Measurements from ENCODE around the gene GTF3C6.
A peak's percentile ranks its signal among the peaks of the same experiment; 100 is the strongest.
"Not testable (repeated sequence)": the region's sequence is repeated elsewhere in the genome, so short reads cannot be mapped to it uniquely, and the experiment has no call there.

Gene GTF3C6

GRCh38 chr6:110958329-110959192 lies at the start of gene GTF3C6:
Gene GTF3C6, plus strand, starts transcription at chr6:110958706. Its CDS starts 64 bp downstream, at chr6:110958770.
- DNase-seq (ENCODE audit: low read depth, low spot score), result peak; percentile 50
- peak within 1 kb of the TSS; percentile 75 for H3K27ac ChIP-seq

GRCh38 chr6:110930781-110931180 lies 27.7 kb upstream of the GTF3C6 start:
- H3K27ac ChIP-seq, result no peak overlapping the region
- DNase-seq (ENCODE audit: low read depth, low spot score), result no peak

DNA sequence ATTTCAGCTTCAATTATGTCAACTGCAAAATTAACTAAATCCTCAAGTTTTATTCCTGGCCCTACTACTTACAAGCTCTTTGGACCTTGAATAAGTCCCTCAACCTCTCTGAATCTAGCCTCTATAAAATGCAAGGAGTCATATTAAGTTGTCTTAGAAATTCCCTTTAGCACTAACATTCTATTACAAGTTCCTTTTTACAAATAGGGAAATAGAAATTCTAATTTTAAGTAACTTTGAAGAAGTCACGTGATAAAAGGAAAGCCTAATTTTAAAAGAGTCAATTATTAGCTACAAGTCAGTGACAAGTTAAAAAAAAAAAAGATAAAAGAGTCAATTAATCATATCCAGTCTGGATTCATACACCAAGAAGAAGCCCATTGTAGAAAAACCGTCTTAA lies 24.6 kb upstream of the GTF3C6 start:
- H3K27ac ChIP-seq, result no peak overlapping the region
- no peak for DNase-seq (ENCODE audit: low read depth, low spot score)

DNA sequence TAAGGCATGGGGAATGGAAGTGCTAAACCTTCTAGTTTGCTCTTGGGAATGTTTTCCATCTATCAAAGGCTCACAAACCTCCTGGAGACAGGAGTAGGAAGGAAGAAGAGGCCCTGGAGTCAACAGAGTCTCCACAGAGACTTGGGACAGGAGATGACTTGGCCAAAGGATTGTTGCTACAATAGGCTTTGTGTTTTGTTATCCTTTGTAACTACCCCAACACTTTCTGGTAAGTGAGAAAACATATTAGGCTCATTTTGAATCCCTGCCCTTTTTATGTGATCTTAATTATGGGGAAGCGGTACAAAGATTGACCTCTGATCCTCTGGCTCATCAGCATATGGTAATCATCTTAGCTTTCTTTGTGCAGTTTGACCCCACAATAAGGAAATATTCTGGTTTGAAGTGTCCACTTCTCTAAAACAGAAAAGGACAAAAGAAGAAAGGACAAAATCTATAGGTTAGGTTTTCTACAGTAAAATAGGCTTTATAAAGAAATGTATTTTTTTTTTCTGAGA lies 24.1 kb upstream of the GTF3C6 start:
- H3K27ac ChIP-seq, result no peak overlapping the region
- no peak for DNase-seq (ENCODE audit: low read depth, low spot score)

DNA sequence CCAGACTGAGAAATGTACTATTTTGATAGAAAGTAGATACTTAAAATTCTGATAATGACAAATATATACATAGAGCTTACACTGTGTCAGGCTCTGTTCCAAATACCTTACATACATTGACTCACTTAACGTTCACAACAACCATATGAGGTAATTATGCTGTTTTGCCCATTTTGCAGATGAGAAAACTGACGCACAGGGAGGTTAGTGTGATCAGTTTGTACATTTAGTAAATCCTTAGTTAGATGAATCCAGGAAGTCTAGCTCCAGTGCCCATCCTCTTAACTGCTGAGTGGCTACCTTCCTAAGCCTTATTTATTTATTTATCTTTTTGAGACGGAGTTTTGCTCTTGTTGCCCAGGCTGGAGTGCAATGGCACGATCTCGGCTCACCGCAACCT lies 23.3 kb upstream of the GTF3C6 start:
- H3K27ac ChIP-seq, result no peak overlapping the region
- DNase-seq (ENCODE audit: low read depth, low spot score), result no peak

GRCh38 chr6:110938171-110938570 lies 20.3 kb upstream of the GTF3C6 start:
- no peak overlapping the region for H3K27ac ChIP-seq
- no peak for DNase-seq (ENCODE audit: low read depth, low spot score)

DNA sequence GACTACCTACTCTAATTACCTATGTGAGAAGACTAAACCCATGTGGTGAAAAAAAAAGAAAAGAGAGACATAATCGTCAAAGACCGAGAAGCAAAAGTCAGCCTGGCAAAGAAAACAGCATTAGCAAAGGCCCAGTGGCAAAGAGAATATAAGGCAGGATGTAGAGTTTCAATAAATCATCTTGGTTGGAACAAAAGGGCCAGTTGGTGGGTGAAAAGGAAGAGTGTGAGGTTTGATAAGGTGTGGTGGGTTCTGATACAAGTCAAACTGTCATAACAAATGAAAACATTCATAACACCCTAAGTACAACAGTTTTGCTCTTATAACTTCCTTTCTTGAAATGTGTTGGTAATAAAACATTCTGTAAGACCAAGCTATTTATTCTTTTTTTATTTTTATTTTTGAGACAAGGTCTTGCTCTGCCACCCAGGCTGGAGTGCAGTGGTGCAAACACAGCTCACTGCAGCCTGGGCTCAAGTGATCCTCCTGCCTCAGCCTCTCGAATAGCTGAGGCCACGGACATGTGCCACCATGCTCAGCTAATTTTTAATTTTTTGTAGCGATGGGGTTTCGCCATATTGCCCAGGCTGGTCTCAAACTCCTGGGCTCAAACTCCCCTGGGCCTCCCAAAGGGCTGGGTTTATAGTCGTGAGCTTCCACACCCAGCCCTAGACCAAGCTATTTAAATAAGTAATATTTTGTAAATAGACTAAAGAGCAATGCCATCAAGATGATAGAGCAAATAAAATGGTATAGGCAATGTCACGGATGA lies 18.9 kb upstream of the GTF3C6 start:
- H3K27ac ChIP-seq, result no peak overlapping the region
- DNase-seq (ENCODE audit: low read depth, low spot score), result no peak

DNA sequence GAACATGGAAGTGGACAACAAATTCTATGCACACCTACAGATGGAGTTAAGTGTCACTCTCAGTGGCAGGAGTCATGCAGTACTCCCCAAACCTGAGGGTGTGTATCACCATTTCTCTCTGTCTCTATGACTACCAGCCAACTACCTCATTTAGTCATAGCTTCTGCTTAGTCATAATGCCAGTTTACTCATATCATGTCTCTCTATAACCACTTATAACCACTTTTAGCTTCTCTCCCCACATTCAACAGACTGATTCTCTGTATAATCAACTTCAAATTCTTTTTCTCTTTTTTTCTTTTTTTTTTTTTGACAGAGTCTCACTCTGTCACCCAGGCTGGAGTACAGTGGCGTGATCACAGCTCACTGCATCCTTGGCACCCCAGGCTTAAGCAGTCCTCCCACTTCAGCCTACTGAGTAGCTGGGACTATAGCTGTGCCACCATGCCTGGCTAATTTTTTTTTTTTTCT lies 13.8 kb upstream of the GTF3C6 start:
- peak overlapping the region; percentile 69 for H3K27ac ChIP-seq
- DNase-seq (ENCODE audit: low read depth, low spot score), result peak; percentile 87

DNA sequence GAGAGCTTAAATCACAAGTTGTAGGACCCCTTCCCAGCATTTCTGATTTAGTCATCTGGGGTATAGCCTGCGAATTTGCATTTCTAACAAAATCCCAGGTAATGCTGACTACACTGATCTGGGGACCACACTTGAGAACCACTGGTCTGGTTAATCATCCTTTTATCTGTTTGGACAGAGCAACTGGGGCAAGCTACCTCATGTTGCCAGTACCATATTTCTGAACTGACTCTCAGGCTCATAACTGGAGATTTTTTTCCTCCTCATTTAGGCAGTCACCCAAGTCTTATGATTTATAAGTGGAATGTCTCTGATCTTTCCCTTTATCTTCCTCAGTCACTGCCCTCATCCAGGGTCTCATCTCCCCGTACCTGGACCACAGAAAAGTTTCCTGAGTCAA lies 12.0 kb upstream of the GTF3C6 start:
- H3K27ac ChIP-seq, result peak overlapping the region; percentile 6
- peak; percentile 53 for DNase-seq (ENCODE audit: low read depth, low spot score)

DNA sequence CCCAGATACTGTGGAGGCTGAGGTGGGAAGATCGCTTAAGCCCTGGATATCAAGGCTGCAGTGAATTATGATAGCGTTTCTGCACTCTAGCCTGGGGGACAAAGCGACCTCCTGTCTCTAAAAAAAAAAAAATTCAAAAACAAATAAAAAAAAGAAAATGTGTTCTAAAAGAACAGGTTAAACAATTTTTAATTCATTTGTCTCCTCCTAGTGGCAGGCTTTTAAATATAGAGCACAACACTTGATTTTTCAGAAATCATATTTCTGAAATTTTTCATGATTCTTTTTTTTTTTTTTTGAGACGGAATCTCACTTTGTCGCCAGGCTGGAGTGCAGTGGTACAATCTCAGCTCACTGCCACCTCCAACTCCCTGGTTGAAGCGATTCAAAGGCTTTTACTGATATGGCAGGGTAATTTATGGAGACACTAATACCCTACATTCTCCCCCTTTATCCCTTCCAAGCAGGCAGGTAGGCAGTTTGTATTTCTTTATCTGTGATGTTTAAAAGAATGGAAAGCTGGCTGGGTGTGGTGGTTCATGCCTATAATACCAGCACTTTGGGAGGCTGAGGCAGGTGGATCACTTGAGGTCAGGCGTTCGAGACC lies 8.7 kb upstream of the GTF3C6 start:
- DNase-seq (ENCODE audit: low read depth, low spot score), result no peak

GRCh38 chr6:110950440-110950839 lies 8.1 kb upstream of the GTF3C6 start:
- H3K27ac ChIP-seq, result no peak overlapping the region
- no peak for DNase-seq (ENCODE audit: low read depth, low spot score)

More for the DNA sequence above, 8.7 kb upstream of the GTF3C6 start:
- H3K27ac ChIP-seq, result no peak overlapping the region

- H3K27ac ChIP-seq, result no peak overlapping the region
- no peak for DNase-seq (ENCODE audit: low read depth, low spot score)
Measured at GRCh38 chr6:110951008-110951407, 7.5 kb upstream of the GTF3C6 start.

- peak; percentile 66 for DNase-seq (ENCODE audit: low read depth, low spot score)
- H3K27ac ChIP-seq, result peak overlapping the region; percentile 91
Measured at GRCh38 chr6:110951986-110952794, 6.3 kb upstream of the GTF3C6 start.

GRCh38 chr6:110953633-110954303 lies 4.7 kb upstream of the GTF3C6 start:
- H3K27ac ChIP-seq, result peak overlapping the region; percentile 91
- no peak for DNase-seq (ENCODE audit: low read depth, low spot score)

DNA sequence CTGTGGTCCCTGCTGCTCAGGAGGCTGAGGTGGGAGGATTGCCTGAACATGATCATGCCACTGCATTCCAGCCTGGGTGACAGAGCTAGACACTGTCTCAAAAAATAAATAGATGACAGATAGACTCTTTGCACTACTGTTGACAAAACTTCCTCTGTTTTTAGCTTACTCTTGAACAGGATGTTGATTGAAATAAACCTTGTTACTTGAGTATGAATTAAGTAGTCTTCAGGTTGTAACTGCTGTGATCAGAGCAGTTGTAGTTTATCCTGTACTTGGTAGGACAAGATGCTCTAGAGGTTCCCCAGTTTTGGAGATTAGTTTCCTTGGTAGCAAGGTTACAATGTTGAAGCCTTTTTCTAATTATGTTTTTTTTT lies 1.5 kb downstream of the GTF3C6 start:
- peak overlapping the region; percentile 75 for H3K27ac ChIP-seq
- DNase-seq (ENCODE audit: low read depth, low spot score), result no peak

GRCh38 chr6:110962636-110963035 lies 4.1 kb downstream of the GTF3C6 start:
- not testable (repeated sequence) for DNase-seq (ENCODE audit: low read depth, low spot score); H3K27ac ChIP-seq

- H3K27ac ChIP-seq, result no peak overlapping the region
- DNase-seq (ENCODE audit: low read depth, low spot score), result no peak
Measured at GRCh38 chr6:110965629-110966229, 7.2 kb downstream of the GTF3C6 start.

- not testable (repeated sequence) for H3K27ac ChIP-seq; DNase-seq (ENCODE audit: low read depth, low spot score)
Measured at GRCh38 chr6:110968661-110969060, 10.2 kb downstream of the GTF3C6 start.

DNA sequence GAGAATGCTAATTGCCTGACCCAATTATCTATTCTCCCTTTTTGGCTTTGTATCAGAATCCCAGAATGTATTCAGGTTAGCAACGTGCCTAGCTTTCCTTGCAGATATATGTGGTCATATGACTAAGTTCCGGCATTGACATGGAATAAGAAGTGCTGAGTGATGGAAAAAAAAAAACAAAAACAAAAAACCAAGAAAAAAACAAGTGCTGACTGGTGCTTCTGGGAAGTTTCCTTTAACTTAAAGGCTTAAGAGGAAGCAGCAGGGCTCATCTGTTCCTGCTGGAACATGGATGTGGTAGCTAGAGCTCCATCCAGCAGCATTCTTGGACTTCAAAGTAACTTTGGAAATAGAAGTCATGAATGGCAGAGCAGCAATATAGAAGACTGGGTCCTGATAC lies 13.0 kb downstream of the GTF3C6 start:
- no peak overlapping the region for H3K27ac ChIP-seq
- DNase-seq (ENCODE audit: low read depth, low spot score), result no peak

All from epithelial cell of prostate (primary cell).